SW480 (cell line): ENCODE data around the gene GALNT18.

ENCODE experiments used
- DNase-seq: peaks from one replicate; pipeline ENCODE4 v3.0.0-alpha.2; 2016; ENCODE audit warnings: low spot score

Gene GALNT18

GRCh38 chr11:11239959-11240358 is 381.8 kb downstream of the GALNT18 start:
- DNase-seq = no peak

DNA sequence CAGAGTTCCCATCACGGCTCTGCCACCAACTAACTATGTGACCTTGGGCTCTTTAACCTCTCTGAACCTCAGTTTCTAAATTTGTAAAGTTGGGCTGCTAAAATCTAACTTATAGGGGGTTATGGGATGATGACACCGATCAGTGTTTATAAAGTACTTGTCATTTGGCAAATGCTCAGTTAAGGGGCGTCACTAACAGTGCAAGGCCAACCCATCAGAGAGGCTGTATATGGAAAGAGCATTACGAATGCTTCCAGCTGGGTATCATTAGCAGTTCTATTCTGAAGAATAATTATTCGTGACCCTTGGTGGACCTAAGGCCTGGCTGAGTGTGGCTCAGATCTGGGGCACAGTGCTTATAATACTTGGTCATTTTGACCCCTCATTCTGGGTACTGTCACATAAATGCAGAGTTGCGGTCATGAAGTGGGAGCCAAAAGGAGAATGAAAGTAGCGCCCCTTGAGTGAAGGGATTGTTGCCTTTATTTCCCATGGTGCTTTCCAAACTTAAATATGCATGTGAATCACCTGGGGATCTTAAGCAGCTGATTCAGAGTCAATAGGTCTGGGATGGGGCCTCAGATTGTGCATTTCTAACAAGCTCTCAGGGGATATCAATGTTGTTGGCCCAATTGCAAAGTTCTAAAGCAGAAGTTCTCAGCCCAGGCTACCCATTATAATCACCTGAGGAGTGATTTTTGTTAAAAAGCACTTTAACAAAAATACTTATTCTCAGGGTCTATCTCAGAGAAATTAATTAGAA is 384.6 kb downstream of the GALNT18 start:
- no peak for DNase-seq

- no peak for DNase-seq
Observed at GRCh38 chr11:11236498-11237059, 385.2 kb downstream of the GALNT18 start.

DNA sequence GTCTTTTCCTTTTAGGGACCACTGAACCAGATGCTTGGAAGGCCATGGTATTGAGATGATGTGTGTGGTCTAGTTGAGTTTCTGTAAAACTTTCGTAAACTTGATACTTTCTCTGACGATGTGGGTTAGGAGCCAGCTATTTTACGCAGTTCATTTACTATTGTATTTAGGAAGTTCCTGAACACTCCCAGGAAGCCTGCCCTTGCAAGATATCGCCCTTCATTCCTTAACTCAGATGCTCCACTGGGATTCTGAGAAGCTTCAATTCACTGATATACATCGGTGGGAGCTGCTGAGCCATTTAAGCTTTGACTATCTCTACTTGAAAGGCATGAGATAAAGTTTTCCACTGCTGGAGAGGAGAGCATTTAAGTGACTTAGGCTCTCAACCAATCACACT is 390.0 kb downstream of the GALNT18 start:
- DNase-seq = no peak

- DNase-seq = no peak
Observed at GRCh38 chr11:11230802-11231562, 390.8 kb downstream of the GALNT18 start.

GRCh38 chr11:11230087-11230486 is 391.7 kb downstream of the GALNT18 start:
- no peak for DNase-seq

DNA sequence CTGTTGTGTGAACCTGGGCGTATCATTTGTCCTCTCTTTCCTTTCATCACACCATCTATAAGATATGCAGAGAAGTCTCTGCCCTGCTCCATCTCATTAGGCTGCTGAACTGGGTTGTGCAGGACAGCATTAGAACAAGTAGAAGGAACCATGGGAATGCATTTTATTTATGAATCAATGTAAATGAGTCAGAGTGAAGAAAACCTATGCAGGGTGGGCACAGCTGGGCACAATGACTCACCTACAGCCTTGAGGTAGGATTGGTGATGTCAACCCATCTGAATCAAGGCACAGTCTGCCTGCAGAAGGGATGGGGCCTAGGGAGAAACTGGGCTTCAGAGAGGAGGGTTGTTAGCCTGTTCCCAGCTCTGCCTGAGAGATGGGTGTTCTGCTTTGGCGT is 392.2 kb downstream of the GALNT18 start:
- DNase-seq = no peak

GRCh38 chr11:11227296-11228085 is 394.3 kb downstream of the GALNT18 start:
- no peak for DNase-seq
